AG10803 (cell line): Measurements from ENCODE around the gene ARAF.

Experiments
- DNase-seq: peaks from one replicate; pipeline ENCODE4 v3.0.0; 2010; ENCODE audit warnings: low read depth
- H3K4me3 ChIP-seq: 2 replicates; pipeline ENCODE4 v1.5.1; 2011; ENCODE audit warnings: mild to moderate bottlenecking, low read length, control low read depth
- TF ChIP-seq, protein P1 (sequence below): conservative IDR thresholded peaks from 2 replicates; pipeline ENCODE4 v1.5.1; 2011; ENCODE audit warnings: mild to moderate bottlenecking, low read length, control low read depth, inconsistent platforms

Gene ARAF

DNA sequence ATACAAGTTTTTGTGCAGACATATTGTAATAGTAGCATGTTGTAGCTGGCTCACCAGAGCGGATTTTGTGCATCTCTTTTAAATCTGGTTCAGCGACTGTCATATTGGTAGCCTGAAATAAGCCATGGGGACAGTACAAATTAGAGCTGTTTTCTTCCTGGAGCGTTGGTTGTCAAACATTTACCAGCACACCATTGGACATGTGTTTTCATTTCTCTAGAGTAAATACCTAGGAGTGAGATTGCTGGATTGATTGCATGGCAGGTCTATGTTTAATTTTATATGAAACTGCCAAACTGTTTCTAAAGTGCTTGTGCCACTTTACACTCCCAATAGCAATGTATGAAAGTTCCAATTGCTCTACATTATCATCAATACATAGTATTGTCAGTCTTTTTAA, 2.6 kb upstream of the ARAF start:
- H3K4me3 ChIP-seq = no peak overlapping the region
- TF ChIP-seq, protein P1, sequence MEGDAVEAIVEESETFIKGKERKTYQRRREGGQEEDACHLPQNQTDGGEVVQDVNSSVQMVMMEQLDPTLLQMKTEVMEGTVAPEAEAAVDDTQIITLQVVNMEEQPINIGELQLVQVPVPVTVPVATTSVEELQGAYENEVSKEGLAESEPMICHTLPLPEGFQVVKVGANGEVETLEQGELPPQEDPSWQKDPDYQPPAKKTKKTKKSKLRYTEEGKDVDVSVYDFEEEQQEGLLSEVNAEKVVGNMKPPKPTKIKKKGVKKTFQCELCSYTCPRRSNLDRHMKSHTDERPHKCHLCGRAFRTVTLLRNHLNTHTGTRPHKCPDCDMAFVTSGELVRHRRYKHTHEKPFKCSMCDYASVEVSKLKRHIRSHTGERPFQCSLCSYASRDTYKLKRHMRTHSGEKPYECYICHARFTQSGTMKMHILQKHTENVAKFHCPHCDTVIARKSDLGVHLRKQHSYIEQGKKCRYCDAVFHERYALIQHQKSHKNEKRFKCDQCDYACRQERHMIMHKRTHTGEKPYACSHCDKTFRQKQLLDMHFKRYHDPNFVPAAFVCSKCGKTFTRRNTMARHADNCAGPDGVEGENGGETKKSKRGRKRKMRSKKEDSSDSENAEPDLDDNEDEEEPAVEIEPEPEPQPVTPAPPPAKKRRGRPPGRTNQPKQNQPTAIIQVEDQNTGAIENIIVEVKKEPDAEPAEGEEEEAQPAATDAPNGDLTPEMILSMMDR = no peak
- DNase-seq = no peak

DNA sequence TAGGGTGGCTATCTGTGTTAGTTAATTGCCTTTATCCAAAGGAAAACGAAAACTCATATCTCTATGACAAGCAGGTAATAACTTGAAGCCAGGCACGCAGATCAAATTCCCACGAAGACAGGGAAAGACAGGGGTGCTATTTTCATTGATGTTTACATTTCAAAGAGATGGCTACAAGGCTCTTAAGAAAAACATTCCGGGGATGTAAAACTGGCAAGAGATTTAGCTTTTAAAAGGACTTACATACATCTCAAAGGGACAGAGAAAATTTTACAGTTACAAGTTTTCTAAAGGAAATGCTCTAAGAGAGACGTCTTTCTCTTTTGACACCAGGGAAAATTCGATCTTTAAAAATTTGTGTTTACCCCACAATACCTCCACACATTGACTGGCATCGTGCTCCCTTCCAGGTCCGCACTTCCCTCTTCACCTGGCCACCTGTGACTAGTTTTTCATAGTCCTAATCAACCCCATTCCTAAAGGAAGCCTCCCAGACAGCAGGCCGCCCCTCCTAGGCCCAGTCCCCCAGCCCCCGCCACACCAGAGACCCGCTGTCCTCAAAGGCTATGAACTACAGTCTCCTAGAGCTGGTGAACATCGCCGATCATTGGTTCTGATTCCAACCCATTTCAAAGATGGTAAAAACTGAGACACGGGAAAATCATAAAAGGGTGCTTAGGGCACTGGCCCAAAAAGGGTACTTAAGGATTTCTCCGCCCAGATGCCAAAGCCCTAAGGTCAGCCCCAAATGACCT, 649 bp upstream of the ARAF start:
- no peak for DNase-seq
- H3K4me3 ChIP-seq = peak overlapping the region; percentile 63
- TF ChIP-seq, protein P1 = no peak

DNA sequence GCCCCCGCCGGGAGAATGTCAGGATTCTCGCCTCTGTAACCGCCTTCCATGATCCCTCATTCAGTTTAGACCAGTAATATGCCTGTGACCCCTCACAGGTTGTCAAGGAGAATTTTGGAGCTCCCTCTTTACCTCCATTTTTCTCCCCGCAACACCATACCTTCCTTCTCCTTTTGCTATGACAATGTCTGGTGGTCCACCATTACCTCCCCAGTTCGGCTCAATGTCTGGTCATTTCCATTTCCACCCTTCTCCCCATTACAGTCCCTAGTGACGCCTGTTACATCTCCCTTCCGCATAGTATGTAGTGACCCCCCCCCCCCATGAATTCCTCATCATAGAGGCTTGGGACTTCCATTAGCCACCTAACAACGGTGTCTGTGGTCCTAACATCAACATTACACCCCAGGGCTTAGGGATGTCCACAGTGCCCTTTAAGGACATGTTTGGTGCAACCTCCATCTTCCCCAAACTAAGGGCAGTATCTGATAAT, 700 bp downstream of the ARAF start:
- TF ChIP-seq, protein P1 = no peak
- DNase-seq = no peak
- H3K4me3 ChIP-seq = peak overlapping the region; percentile 77

DNA sequence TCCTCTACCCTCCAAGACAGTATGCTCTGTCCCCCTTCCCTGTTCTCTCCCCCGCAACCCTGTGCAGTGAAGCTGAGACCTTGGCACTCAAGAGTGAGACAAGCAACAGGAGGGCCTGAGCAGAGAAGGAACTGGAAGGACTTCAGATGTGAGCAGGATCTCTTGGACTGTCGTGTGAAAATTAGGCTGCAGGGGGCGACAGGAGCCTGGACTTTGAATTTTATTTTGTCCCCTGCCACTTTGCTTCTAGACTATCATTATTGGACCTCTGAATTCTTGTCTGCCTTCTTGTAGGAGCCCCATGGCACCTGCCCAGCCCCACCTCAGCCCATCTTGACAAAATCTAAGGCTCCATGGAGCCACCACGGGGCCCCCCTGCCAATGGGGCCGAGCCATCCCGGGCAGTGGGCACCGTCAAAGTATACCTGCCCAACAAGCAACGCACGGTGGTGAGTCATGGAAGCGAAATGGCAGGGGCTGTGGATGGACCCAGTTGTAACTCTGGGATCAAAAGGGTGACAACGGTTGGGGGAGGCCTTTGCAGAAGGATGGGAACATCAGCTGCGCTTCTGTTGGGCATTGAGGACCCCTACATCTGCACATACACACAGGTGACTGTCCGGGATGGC, 1.7 kb downstream of the ARAF start:
- DNase-seq = no peak
- H3K4me3 ChIP-seq = peak overlapping the region; percentile 12; the same call in 1 of the 2 replicates
- TF ChIP-seq, protein P1 = peak; percentile 50

DNA sequence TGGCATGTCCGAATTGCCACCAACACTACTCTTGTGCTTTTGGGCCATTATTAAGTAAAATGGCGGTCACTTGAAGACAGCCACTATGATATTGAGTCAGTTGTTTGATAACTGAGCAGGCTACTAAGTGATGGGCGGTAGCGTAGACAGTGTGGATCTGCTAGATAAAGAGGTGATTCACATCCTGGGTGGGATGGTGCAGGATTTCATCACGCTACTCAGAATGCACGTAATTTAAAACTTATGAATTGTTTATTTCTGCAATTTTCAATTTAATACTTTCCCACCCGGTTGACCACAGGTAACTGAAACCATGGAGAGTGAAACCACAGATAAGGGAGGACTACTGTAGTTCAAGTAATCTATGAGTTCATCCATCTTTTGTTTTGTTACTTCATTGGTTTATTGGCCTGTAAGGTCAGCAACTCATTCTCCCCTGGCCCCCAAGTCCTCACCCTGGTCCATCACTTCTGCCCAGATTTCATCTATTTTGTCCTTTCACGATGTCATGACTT, 2.9 kb downstream of the ARAF start:
- no peak overlapping the region for H3K4me3 ChIP-seq
- DNase-seq = no peak
- TF ChIP-seq, protein P1 = no peak

DNA sequence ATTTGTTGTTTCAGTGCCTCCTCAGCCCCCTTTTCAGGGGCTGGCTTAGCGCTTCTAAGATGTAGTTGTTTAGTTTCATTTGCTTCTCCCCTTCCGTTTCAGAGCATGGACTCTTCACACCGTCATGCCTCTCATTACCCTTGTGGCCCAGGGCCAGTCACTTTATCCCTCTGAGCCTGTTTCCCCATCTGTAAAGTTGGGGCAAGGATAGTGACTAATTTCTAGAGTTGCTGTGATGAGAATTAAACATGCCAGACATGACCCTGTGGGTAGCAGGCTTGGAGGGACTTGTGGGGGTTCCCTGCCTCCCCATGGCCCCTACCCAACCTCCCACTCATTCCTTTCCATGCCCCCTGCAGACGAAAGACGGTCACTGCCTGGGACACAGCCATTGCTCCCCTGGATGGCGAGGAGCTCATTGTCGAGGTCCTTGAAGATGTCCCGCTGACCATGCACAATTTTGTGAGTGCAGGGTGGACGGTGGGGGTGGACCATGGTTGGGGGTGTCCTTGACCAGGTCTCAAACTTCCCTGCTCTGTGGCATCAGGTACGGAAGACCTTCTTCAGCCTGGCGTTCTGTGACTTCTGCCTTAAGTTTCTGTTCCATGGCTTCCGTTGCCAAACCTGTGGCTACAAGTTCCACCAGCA, 3.6 kb downstream of the ARAF start:
- DNase-seq = no peak
- no peak overlapping the region for H3K4me3 ChIP-seq
- TF ChIP-seq, protein P1 = no peak
